HG03460 (cell line): ENCODE data around the gene DDX54.

Experiments
- ATAC-seq: cut with Tn5 transposase; IDR thresholded peaks from one replicate; pipeline ENCODE4 v1.9.1; 2021; ENCODE audit not compliant: unreplicated experiment

DDX54 gene

DNA sequence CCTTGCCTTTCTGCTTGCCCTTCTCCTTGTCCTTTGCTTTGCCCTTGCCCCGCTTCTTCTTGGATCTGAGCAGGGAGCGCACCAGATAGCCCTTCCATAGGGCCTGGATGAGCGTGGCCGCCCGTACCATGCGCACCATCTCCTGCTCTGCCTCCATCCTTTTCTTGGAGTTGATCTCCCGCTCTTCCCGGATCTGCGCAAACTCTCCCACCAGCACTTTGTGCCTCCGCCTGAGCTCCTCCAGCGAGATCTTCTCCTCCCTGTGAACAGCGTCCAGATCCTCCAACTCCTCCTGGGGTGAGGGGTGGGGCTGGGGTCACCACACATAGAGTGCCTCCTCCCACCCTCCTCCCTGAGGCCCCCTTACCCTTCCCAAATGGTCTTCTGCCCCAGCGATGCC lies 10.3 kb upstream of the DDX54 start:
- no peak for ATAC-seq

DNA sequence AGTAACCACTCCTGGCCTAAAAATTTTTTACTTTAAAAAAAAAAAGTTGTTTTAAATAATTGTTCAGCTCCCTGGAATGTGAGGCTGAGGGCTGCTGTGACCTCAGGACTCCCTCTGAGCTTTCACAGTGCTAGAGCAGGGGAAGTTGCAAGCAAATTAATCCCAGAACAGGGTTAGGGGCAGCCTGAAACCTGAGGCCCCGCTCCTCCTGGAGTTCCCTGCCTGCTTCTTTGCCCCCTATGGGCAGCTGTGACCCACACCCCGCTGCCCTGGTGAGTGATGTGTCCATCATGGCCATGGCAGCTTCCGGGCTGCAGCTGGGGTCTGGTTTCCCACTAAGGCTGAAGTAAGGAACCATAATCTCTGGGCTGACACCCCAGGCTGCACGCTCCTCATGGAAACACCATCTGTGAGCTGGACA lies 9.7 kb upstream of the DDX54 start:
- no peak for ATAC-seq

- ATAC-seq: no peak
These were observed 5.9 kb upstream of the DDX54 start for GRCh38 chr12:113191227-113191626.

DNA sequence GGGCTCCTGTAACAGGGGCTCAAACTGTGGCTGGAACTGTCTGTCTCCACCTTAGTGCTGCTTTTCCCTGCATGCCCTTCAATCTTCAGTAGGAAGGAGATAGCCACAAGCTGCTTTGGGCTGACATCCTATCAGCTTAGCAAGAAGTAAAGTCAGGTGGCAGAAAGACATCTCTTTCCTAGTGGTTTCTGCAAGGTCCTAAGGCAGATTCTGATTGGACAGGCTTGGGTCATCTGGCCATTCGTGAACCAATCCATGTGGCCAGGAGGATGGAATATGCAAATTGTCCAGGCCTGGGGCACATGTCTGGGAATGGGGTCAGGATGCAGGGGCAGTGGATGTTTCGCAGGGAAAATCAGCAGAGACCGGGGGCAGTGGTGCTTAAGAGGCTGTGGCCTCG lies 5.5 kb upstream of the DDX54 start:
- ATAC-seq: no peak

DNA sequence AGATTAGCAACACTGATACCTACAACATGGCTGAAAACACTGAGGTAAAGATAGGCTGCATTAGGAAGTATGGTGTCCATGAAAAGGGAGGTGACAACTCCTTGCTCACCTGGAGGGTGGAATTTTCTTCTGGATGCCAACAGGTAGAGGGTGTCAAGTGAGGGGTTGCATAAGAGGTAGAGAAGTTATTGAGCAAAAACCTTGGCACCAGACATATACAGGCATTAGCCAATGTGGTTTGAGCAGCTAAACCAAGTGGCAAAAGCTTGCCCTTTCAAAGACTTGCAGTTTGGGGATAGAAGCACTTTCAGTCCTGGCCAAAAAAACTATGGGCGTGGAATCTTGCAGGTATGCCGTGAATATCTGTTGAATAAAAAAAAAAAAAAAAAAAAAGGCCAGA lies 4.1 kb upstream of the DDX54 start:
- ATAC-seq: no peak

- ATAC-seq: no peak
These were observed 1.5 kb upstream of the DDX54 start for GRCh38 chr12:113186666-113187325.

DNA sequence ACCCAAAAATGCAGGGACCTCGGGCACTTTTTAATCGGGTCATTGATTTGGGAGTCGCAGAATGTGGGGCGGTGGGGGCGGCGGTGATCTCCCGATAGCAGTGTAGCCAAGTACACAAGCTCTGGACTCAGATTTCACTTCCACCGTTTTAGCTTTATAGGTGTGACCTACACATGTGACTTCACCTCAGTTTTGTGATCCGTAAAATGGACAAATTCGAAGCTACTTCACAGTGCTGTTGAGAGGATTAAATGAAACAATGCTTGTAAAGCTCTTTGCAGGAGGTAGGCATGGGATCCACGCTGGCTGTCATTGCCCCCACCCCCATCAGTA lies 721 bp upstream of the DDX54 start:
- no peak for ATAC-seq

DNA sequence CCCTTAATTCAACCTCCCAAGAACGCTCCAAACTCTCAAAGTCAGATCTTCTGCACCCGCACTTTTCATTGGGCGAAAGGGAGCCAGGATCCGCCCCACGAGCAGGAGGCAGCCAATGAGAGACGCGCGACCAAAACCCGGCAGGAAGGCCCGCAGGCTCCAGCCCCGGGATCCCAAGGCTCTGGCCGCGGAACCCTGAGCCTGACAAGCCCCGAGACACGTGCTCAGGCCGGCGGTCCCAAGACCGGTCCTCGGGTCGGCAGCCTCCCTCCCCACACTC lies 438 bp downstream of the DDX54 start:
- peak; percentile 81 for ATAC-seq

- peak; percentile 40 for ATAC-seq
These were observed 979 bp downstream of the DDX54 start for GRCh38 chr12:113184098-113184899.

- no peak for ATAC-seq
These were observed 2.2 kb downstream of the DDX54 start for GRCh38 chr12:113183030-113183589.

DNA sequence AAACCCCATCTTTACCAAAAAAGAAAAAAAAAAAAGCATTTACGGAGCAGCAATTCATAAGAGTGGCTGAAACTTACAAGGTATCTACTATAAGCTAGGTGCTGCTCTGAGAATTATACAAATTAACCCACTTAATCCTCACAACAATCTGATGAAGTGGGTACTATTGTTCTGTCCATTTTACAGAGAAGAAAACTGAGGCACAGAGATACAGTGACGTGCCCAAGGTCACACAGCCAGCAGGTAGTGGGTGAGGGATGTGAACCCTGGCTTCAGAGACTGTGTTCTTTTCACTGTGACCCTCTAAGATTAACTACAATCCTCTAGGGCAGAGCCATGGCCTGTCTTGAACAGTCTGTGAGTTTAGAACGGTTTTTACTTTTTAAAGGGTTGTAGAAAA lies 3.3 kb downstream of the DDX54 start:
- no peak for ATAC-seq

DNA sequence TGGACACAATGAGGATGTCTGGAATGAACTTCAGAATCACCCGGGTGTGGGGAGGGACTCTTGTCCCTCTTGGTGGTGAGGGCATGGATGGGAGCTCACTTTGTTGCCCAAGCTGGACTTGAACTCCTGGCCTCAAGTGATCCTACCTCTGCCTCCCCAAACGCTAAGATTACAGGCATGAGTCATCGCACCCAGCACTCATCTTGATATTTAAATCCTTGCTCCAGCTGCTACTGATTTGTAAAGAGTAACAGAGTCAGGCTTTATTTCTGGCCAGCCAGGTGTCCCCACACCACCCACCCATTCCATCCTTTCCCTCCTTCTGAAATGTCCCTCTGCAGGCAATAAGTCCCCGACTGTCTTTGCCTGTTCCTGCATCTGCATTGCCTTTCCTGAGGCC lies 4.9 kb downstream of the DDX54 start:
- ATAC-seq: no peak

DNA sequence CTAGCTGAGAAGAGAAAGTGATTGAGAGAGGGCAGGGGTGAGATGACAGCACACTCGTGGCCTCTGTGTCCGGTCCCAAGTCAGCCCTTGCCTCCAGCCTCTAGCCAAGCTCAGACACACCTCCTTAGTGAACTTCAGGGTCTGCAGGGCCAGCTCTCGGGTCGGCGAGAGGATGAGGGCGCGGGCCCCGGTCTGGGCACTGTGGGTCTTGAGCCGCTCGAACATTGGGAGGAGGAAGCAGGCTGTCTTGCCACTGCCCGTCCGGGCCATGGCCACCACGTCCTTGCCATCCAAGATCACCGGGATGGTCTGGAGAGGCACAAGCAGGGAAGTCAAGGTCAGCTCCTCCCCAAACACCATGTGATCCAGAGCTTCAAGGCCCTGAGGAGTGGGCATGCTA lies 6.3 kb downstream of the DDX54 start:
- no peak for ATAC-seq

GRCh38 chr12:113174461-113175384 lies 10.6 kb downstream of the DDX54 start:
- ATAC-seq: no peak

- peak; percentile 75 for ATAC-seq
These were observed 12.1 kb downstream of the DDX54 start for GRCh38 chr12:113173081-113173698.

DNA sequence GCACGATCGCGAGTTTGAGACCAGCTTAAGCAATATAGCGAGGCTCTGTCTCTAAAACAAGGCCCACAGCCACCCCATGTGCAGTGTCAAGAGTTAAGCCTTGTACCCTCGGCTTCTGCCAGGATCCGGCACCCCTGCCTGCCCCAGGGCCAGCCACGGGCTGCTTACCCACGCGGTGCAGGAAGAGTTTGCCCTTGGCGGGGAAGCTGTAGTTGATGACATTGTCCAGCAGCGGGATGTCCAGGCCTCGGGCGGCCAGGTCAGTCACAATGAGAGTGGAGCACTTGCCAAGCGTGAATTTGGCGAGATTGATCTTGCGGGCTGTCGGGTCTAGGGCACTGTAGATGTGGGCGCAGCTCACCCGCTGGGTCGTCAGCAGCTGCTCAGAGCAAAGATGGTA lies 13.1 kb downstream of the DDX54 start:
- ATAC-seq: no peak

GRCh38 chr12:113171543-113171942 lies 13.7 kb downstream of the DDX54 start:
- ATAC-seq: no peak

- no peak for ATAC-seq
These were observed 14.4 kb downstream of the DDX54 start for GRCh38 chr12:113170926-113171325.

GRCh38 chr12:113170457-113170856 lies 14.8 kb downstream of the DDX54 start:
- no peak for ATAC-seq

DNA sequence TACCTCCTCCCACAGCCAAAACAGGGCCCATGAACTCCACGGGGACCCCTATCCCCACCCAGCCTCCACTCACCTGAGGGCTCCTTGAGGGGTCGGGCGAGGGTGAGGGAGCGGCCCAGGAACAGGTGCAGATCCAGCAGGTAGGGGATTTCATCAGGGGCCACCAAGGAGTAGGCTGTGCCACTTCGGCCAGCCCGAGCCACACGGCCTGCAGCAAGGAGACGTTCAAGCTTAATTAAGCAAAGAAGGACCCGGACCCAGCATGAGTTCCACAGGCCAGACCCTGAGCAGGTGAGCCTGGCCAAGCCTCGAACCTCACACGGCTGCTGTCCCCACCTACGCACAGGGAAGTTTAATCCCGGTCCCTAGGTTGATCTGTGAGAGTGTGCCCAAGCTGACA lies 15.6 kb downstream of the DDX54 start:
- ATAC-seq: no peak

DNA sequence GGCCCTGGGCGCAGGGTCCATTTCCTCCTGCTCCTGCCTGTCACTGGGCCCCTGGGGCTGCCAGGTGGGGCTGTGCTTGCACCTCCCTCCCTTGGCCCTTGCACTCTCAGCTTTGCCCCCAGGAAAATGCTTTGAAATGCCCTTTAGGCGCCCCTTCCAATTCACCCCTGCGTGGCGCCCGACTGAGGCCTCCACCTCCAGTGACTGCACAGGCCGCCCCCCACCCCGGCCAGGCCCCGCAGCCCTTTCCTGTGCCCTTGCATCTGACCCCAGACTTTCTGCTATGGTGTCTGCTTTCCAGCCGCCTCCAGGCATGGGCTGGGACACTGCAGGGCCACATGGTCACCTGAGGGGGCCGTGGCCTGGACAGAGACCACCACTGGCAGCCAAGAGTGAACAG lies 17.4 kb downstream of the DDX54 start:
- no peak for ATAC-seq
